Activated CD8-positive, alpha-beta memory T cell treated with anti-CD3 and anti-CD28 coated beads for 4 hours (primary cell): Measurements from ENCODE around the gene EPYC.
"Not testable (repeated sequence)": the region's sequence is repeated elsewhere in the genome, so short reads cannot be mapped to it uniquely, and the experiment has no call there.

Experiments
- DNase-seq, 2 donors: peaks; one replicate each; pipeline ENCODE4 v3.0.0-alpha.2; 2020; ENCODE audit warnings: low read depth in 2 of 2

The EPYC gene

GRCh38 chr12:90990611-90991010, 14.2 kb downstream of the EPYC start:
- DNase-seq: no peak

GRCh38 chr12:90989686-90990111, 15.1 kb downstream of the EPYC start:
- DNase-seq: no peak

GRCh38 chr12:90987520-90987919, 17.3 kb downstream of the EPYC start:
- DNase-seq: no peak

- no peak for DNase-seq
These were observed 17.7 kb downstream of the EPYC start for GRCh38 chr12:90987101-90987500.

DNA sequence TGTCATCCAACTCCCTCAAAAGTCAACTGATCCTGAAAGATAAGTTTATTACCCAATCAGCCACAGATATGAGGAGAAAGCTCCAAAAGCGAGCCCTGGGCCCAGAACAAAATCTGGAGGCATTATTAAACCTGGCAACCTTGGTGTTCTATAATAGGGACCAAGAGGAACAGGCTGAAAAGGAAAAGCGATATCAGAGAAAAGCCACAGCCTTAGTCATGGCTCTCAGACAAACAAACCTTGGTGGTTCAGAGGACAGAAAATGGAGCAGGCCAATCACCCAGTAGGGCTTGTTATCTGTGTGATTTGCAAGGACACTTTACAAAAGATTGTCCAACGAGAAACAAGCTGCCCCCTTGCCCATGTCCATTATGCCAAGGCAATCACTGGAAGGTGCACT, 19.4 kb downstream of the EPYC start:
- DNase-seq: not testable (repeated sequence)

DNA sequence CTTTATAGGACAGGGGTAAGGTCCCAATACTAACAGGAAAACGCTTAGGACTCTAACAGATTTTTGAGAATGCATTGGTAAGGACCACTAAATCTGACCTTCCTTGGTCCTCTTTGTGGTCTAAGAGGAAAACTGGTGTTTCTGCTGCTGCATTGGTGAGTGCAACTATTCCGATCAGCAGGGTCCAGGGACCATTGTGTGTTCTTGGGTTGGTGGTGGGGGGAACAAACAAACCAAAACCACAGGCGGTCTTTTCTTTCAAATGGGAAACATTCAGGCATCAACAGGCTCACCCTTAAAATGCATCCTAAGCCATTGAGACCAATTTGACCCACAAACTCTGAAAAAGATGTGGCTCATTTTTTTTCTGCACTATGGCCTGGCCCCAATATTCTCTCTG, 20.7 kb downstream of the EPYC start:
- DNase-seq: no peak

- no peak for DNase-seq
These were observed 22.6 kb downstream of the EPYC start for GRCh38 chr12:90982170-90982569.

DNA sequence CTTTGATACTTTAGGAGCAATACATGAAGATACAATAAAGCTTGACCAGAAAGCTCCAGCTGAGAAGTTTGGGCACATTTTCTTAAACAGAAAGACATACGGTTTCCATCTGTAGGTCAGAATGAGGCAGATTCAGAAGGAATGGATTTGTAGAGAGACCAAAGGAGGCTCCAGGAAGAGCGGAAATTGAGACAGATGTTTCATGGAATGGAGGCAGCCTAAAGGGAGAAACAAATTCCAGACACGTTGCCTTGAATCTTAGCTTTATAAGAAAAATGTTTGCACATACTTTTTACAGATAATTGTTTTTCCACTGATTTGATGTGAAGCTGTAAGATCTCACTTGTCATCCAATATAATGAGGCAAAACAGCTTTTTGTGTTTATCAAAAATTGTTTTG, 24.8 kb downstream of the EPYC start:
- DNase-seq: no peak

DNA sequence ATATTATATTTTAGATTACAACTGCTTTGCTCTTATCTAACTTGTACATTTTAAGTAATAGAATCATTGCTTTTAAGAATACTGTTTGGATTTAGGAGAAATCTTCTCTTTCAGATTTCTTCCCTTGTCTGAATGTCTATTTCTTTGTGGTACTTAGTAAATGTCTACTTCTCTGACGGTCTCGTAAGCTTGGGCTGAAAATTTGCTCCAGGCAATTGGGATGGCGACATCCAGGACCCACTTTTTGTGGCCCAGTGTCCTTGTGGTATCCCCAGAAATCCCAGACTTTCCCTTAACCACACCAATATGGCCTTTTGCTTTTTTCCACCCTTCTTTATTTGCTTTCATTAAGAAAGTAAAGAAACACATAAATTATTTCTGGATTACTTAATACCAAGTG, 25.8 kb downstream of the EPYC start:
- no peak for DNase-seq

- no peak for DNase-seq
These were observed 26.5 kb downstream of the EPYC start for GRCh38 chr12:90978117-90978770.

GRCh38 chr12:90977224-90977623, 27.5 kb downstream of the EPYC start:
- DNase-seq: no peak

- no peak for DNase-seq
These were observed 30.5 kb downstream of the EPYC start for GRCh38 chr12:90974286-90974685.

DNA sequence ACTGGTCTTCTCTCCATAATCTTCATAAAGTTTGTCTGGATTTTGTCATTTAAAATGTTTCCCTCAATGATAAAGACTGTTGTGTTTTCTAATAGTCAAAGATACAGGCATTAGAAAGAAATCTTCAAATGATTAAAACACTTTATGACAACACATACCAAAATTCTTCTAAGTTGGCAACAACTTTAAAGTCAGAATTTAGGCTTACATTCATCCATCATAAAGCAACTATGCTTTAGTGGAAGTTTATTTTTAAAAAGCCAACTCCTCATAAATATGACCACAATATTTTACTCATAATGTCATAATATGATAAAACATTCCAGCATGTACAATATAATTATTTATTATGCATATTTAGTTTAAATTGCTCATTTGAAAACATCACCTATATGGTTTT, 32.5 kb downstream of the EPYC start:
- DNase-seq: no peak

GRCh38 chr12:90970911-90971310, 33.9 kb downstream of the EPYC start:
- no peak for DNase-seq

GRCh38 chr12:90970471-90970870, 34.3 kb downstream of the EPYC start:
- DNase-seq: no peak

GRCh38 chr12:90969851-90970250, 34.9 kb downstream of the EPYC start:
- DNase-seq: no peak

GRCh38 chr12:90969346-90969745, 35.4 kb downstream of the EPYC start:
- DNase-seq: no peak

- DNase-seq: no peak
These were observed 39.6 kb downstream of the EPYC start for GRCh38 chr12:90965204-90965603.

- no peak for DNase-seq
These were observed 40.2 kb downstream of the EPYC start for GRCh38 chr12:90964616-90965015.

DNA sequence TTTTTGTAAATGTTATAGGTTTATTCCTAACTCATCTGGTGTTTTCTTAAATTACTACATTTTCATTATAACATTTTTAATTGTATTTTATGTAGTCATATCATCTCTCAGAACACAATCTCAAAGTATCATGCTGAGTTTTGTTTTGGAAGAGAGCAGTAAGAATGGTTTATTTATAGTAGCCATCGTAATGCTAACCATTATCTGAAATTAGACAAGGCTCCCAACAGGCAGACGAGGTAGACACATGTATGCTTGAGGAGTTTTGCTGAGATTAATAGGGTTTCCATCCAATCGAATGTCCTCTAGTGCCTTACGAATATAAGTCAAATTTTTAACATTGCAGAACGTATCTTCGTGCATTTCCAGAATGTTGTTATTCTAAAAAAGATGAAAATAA, 40.8 kb downstream of the EPYC start:
- no peak for DNase-seq

DNA sequence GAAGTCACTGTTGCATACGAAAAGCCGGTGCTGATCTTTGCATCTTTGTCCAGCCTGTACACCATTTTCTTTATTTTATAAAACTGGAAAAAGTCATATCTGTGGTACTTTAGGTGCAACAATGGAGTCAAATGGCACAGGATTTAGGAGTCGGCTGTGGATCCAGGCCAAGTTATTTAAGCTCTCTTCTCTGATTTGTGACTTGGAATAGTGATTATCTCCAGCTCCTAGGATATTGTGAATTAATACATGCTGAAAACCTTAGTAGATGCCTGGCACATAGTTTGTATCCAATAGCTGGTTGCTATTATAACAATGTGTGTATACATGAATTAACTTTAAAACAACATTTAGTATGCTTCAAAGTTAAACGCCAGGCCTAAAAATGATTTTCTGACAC, 43.6 kb downstream of the EPYC start:
- no peak for DNase-seq

GRCh38 chr12:90959538-90960139, 45.1 kb downstream of the EPYC start:
- no peak for DNase-seq

DNA sequence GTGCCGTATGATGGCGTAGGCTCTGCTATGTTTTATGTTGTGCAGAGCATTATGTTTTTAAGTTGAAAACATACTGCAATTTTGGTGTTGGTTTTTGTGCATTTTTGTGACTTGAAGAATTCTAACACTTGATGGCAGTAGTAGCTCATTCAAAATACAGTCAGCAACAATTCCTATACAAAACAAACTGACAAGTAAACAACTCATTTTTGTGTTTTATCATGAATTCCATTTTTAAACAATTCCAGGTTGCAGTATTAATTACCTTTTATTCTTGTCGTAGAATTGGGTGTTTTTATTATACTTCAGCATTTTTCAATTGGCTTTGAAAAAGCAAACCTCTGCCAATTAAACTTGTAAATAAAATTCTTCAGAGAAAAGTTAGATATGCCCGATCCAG, 45.7 kb downstream of the EPYC start:
- DNase-seq: no peak

GRCh38 chr12:90958347-90958746, 46.4 kb downstream of the EPYC start:
- DNase-seq: no peak
